HG03439 (cell line): ENCODE data around the gene GNB1.
A peak's percentile ranks its signal among the peaks of the same experiment; 100 is the strongest.

ENCODE experiments used
- ATAC-seq: cut with Tn5 transposase; IDR thresholded peaks from one replicate; pipeline ENCODE4 v1.9.1; 2021; ENCODE audit warnings: mild to moderate bottlenecking, moderate library complexity; ENCODE audit not compliant: unreplicated experiment

Gene GNB1

DNA sequence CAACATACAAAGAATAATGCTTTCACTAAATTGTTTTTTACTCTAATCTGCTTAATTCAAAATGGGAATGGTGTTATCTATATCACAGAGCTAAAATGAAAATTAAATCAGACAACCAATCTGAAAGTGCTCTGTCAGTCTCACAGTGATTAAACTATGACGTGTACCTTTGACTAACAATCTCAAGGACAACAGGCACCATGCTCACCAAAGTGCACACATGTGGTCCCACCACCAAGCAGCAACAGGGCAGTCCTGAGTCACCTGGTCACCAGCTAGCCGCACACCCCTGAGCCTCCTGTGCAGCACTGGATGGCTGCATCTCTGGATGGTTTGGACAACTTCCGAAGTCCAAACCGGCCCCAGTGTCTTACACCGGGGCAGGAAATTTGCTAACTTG, 58.1 kb downstream of the GNB1 start:
- no peak for ATAC-seq

DNA sequence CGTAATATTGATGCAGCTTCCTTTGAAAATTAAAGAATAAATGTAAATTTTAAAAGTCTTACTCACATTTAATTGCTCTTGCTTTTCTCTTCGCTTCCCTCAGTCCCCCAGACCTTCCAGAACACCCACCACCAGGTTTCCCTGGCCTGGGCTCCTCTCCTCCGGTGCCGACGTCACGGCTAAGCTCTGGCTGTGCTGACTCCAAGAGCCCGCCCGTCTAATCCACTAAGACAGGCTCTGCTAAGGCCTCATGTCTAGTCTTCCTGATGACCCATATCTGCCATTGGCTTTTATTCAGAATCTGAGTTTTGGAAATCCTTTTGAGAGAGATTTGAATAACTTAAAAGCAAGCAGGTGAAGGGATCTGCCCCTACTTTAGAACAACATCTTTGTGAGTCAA, 58.7 kb downstream of the GNB1 start:
- no peak for ATAC-seq

DNA sequence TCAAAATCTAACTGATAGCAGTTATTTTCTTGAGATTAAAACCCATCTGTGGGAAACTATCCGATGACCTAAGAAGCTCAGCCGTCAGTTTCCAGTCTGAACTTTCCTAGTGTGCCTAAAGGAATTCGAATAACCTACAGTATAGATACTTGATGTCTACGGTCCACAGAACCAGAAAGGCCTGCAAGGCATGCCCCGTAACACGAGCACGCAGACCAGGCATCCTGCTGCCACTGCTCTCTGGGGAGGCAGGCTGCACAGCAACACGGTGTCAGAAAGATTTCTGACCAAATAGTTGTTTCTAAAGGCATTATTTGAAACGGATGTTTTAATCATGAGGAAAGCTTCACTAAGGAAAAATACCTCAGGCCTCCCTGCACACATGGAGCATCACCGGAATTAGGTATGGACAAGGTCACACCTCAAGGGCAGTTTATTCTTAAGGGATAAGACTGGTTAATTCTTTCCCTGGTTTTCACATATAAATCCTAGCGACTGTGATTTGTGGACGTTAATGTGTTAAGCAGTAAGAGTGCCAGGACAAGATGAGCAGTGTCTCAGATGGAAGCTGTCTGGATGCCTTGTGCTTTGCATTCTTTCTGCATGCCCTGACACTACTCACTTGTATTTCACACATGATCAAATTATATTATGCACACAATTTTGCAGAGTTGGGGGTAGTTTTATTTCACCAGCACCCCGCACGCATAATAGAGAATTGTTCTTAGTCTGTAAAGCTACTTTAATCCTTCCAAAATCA, 63.6 kb downstream of the GNB1 start:
- ATAC-seq, result no peak

DNA sequence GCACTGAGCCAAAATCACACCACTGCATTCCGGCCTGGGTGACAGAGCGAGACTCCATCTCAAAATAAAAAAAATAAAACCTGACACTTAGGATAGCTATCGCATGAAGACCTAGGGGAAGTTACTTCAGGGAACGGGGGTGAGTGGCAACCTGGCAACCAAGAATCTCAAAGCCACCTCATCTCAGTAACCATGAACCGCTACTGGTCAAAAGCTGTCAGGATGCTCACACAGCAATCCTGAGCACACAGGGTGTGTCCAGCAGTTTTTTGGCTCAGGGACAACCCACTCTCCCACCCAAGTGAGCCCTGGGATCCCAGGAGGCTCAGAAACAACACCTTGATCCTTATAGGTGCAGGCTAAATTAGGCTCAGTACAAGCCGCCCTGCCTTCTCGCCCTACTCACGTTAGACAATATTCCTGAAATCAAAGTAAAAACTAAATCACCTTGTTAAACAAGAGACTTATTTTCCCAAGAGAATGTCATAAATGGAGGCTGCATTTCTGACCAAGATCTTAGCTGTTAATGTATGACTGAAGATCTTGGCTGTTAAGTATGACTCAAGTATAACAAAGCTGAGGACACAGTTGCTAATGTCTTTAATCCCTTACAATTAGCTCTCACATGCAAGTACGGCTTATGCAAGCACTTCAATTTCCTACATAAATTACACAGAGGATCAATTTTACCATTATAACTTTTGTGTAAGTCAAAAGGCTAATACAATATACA, 64.4 kb downstream of the GNB1 start:
- ATAC-seq, result no peak

DNA sequence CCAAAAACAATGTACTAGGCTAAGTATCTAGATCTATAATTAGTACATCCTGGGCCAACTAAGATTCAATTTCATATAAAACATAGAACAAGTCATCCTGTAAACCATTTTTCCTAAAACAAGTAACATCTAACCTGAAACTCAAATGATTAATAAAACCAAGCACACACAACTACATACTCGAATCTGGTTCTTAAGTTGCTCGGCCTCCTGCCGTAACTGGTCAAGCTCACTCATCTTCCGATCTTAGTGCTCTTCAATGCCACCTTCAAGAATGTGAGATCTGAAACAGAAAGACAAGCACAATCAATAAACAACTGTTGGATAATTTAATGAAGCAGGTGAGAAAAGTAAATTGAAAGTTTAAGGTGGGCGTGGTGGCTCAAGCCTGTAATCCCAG, 65.7 kb downstream of the GNB1 start:
- ATAC-seq, result no peak

DNA sequence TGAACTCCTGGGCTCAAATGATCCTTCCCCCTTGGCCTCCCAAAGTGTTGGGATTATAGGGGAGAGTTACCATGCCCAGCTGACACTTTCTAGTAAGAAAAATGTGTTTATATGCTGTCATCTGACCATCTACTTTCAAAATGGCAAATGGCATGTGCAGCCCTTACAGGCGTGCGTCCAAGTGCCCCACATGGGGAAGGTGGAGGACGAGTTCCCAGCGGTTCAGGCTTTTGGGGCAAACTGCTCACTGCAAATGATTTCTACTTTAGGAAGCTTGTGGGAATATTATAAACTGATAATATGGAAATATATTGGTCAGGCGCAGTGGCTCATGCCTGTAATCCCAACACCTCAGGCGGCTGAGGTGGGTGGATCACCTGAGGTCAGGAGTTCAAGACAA, 71.1 kb downstream of the GNB1 start:
- ATAC-seq, result no peak

DNA sequence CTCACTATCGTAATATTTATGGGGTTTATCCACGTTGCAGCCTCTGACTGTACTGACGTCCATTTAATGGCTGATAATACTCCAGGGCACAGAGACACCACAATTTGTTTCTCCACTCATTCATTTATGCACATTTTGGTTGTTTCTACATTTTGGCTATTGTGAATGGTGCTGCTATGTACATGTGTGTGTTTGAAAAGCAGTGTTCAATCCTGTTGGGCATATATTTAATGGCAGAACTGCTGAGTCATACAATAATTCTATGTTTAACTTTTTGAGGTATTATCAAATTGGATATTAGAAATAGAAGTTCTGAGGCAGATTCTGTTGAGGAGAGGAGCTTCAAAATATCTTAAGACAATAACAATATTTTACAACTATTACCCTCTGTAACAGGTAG, 73.7 kb downstream of the GNB1 start:
- ATAC-seq, result no peak

DNA sequence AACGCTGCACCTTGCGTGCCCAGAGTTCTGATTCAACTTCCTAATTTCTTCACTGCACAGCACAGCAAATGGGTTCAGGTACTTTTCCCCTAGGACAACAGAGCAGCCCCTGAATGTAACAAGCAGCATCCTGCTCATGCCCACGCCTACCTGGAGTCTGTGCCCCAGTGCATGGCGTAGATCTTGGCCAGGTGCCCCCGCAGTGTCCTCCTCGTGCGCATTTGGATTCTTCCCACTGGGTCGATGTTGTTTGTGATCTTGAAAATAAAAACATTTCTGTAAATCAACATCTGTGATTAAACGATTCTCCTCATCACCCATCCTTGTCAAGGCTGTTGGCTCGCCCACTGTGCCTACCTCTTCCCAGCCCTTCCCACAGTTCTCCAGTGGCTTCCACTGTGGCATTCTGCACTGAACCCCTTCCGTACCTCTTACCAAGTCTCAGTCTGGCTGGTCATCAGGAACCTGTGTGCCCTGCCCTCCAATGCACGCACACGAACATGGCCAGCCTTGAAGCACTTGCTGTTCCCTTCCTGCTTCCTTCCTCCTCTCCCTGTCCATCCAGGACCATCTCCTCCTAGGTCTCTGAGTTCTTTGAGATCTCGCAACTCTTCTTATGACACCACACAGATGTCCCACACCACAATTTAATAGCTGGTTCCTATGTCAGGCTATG, 75.1 kb downstream of the GNB1 start:
- no peak for ATAC-seq

DNA sequence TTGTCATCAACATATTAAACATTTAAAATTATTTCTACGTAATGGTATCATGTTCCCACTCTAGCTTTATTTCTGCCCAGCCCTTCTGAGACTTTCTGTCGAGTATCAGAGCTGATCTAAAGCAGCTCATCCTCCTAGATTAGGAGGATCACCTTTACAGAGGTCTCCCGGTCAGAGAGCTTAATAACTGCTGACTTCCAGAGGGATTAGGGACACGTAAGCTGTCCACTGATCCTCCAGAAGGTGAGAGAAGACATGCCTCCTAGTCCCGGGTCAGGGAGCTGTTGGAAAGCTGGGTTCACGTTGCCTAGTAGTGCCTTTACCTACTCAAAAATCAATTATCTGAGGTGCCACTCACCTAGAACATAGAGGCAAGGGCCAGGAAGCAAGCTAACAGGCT, 81.4 kb downstream of the GNB1 start:
- no peak for ATAC-seq

DNA sequence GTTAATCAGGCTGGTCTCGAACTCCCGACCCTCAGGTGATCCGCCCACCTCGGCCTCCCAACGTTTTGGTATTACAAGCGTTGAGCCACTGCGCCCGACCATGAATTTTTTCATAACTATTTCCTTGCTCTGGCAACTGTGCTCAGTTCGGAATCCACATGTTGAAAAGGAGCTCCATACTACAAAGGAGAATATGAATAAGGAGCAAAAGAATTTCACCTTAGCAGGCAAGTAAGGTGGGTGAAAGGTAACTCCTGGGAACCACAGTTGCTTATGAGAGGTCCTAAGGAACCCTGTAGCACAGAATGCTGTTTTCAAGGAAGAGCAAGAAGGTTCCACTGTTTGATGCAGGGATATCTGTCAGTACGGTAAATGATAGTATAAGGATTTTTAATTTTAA, 82.7 kb downstream of the GNB1 start:
- no peak for ATAC-seq

DNA sequence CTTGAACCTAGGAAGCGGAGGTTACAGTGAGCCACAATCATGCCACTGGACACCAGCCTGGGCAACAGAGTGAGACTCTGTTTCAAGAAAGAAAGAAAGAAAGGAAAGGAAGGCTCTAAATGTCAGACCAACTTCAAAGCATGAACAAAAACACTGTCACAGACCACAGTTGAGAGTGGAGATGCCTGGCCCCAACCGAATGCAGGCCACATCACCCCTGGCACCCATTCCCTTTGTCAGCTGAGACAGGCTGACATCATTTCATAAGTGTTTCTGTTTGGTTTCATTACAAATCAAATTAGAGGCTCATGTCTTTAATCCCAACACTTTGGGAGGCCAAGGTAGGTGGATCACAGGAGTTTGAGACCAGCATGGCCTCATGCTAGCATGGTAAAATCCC, 84.0 kb downstream of the GNB1 start:
- no peak for ATAC-seq

DNA sequence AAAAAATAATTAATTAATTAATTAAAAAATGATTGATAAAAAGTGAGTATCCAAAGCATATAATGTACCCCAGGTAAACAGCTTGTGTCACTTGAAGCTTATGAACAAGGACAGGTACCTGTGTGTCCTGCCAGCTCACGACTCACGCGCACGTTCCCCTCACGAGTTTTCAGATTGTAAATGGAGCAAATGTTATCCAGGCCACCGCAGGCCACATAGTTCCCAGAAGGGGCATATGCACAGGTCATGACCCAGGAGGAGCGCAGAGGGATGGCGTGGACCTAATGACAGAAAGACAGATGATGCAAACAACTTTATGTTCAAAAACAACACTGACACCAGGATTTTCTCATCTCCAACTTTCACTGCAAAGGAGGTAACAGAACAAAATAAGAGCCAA, 86.6 kb downstream of the GNB1 start:
- ATAC-seq, result no peak

DNA sequence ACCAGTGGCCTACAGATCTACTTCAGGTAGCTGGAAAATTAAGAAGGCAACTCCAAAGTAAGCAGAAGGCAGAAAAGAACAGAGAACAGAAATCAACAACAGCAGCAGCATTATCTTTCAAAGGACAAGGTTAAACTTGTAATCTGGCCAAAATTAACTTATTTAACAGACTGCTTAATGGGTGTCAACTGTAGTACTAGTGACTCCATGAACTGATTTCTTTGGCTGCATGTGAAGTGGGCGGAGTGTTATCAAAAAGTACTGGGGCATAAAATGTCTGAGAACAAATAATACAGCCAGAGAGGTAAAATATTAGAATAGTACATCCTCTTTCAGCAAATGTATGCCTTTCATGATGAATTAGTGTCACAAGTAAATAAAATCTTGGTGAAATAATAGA, 88.0 kb downstream of the GNB1 start:
- no peak for ATAC-seq

DNA sequence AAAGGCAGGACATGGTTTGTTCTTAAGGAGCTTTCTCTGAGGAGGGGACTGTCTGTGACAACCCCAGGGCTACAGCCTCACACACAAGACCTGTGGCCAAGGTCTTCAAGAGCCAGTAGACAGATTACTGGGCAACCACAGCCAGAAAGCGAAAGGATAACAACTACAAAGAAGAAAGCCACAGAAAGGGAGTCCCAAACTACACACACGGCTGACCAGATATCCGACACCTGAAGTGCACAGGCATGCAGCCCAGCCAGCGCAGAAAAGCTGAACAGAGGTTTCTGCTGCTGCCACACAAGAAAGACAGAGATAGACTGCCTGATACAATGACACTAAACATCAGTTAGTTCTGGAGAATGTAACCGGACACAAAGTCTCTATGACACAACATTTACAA, 91.2 kb downstream of the GNB1 start:
- peak; percentile 66 for ATAC-seq

DNA sequence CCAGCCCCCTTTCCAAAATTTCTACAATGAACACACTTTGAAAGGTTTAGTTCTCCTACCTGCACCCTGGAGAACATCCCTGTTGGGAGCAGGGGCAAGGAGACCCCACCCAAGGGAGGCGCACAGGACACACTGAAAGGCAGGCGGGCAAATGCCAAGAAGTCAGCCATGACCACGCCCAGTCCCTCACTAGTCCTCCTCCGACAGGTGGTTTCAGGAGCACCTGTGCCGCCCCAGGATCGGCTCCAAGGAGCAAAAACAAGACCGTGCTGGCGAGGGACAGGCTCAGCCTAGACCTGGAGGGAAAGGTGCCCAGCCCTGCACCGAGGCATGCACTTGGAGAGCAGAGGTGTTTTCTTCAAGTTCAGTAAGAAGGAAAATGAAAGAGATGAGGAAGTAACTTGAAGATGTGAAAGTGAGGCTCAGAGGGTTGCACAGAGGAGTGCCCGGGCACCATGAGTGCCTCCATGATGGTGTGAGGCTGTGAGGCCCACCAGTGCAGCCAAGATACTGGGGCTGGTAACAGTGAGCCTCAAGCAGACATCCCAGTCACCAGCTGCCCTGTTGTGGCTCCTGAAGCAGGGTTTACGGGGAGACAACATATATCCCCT, 93.1 kb downstream of the GNB1 start:
- no peak for ATAC-seq

DNA sequence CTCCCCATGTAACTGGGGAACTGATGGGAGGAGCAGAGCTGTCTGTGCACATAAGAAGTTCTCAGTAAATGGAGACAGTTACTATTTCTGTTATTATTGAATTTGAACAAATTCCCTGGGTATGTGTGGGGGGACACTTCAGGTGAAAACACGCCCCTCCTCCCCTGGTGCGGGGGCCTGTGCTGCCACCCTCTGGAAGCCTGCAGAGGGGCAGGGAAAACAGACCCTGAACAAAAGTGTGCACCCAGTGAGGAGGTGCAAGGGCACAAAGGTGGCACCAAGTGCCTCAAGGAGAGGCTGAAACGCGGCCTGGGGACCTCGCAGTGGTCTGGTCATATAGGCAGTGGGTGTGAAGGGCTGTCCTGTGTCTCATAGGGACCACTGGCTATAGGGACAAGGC, 94.4 kb downstream of the GNB1 start:
- no peak for ATAC-seq

DNA sequence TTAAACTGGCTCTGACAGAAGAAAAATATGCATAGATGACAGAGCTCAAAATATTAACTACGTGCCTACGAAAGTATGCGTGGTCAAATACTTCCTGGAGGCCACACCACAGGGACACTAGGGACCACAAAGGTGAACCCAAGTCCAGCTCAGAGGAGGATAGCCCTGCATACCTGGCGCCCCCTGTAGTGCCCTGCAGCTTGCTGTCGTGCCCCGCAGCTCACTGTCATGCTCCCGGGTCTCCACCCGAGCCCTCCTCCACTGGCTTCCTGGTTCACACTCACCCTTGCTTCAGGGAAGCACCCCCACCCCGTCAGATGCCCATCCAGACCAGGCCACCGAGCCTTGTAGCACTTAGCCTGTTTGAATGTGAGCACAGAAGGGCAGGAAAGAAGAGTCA, 95.9 kb downstream of the GNB1 start:
- ATAC-seq, result no peak

DNA sequence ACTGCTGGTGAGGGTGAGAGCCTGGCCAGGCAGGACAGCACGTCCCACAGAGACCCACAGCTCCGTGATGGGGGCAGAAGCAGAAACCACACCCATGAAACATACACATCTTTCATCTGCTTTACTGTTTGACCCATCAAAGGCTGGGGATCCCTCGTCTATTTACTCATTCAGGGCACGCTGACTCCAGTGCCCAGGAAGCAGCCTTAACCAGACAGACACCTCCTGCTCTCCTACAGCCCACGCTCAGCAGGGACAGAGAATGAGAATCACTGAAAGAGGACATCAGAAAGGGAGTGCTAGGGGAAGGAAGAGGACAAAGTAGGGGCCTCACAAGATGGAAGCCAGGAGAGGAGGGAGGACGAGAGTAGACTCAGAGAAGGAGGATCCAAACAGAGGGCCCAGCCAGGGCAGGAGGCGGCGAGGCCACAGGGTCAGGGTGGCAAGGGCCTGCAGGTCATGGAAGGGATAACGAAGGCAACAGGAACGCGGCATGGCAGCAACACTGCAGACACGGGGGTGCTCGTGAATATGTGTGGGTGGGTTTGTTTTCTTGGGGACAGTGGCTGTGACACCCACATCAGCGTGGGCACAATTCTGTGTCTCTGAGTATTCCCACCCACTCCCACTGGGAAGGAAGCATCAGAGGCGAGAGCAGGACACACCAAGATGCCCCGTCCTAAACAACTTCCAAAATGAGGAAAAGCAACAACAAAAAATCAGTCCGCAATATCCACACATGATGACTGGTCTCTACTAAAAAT, 97.2 kb downstream of the GNB1 start:
- no peak for ATAC-seq

DNA sequence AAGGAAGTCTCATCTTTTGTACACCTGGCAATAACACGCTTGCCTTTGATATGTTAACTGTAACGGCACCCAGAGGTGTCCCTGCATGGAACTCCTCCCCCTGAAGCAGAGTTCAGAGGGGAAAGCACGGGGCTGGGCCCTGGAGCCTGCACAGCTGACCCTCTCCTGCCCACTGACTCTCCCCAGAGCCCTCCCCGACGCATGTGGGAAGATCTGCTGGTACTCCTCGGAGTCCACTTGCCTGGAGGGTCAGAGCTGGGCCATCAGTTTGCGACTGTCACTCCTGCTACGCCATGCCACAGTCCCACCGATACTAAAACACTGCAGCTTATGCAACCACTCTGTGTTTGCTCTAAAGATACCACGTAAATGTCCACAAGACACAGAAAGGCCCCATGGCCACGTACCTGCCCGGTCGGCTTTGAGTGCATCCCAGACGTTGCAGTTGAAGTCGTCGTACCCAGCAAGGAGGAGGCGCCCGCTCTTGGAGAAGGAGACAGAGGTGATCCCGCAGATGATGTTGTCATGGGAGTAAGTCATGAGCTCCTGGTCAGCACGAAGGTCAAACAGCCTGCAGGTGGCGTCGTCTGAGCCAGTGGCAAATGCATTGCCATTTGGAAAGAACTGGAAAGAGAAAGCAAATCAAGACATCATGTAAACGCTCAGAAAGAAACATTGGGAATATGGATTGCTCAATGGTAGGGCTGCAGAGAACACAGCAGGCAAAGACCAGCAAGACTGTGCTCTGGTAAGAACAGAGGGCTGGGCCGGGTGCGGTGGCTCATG, 102.0 kb downstream of the GNB1 start:
- ATAC-seq, result no peak

DNA sequence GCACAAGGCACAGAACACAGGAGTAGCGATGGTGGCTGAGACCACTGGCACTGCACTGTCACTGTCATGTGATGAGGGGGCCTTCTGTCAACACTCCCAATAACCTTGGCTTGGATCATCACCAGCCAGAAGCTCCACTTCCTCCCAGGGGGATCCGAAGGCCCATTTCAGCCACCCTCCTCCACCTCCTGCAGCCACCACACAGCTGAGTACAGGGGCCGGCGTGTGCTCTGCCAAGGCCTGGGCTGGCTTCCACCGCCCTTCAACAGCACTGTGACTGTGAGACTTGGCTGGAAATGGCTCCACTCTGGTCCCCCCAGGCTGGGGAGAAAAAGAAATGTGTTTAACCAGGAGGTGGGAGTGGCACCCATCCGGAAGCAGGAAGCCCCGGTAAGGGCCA, 102.8 kb downstream of the GNB1 start:
- no peak for ATAC-seq
